ENCODE data around the gene BCAS1.

GRCh38 chr20:54091120-54091480 lies 20.7 kb upstream of the BCAS1 start:
- TF ChIP-seq, protein P1, sequence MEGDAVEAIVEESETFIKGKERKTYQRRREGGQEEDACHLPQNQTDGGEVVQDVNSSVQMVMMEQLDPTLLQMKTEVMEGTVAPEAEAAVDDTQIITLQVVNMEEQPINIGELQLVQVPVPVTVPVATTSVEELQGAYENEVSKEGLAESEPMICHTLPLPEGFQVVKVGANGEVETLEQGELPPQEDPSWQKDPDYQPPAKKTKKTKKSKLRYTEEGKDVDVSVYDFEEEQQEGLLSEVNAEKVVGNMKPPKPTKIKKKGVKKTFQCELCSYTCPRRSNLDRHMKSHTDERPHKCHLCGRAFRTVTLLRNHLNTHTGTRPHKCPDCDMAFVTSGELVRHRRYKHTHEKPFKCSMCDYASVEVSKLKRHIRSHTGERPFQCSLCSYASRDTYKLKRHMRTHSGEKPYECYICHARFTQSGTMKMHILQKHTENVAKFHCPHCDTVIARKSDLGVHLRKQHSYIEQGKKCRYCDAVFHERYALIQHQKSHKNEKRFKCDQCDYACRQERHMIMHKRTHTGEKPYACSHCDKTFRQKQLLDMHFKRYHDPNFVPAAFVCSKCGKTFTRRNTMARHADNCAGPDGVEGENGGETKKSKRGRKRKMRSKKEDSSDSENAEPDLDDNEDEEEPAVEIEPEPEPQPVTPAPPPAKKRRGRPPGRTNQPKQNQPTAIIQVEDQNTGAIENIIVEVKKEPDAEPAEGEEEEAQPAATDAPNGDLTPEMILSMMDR (IDR thresholded peaks at IDR 0.05) = no peak
- TF ChIP-seq POLR2A (IDR thresholded peaks at IDR 0.05) = no peak
